HepG2 (cell line): Measurements from ENCODE around the gene LHFPL6. TPM values are rescaled to one million over a fixed set of nuclear protein-coding genes. Genes with fewer than 3 reads are reported as not detected.

Source experiments
- ATAC-seq: fragments of 200-7000 bp; cut with Tn5 transposase; 3 replicates; pipeline ENCODE4 v1.9.1; 2020; ENCODE audit warnings: mild to moderate bottlenecking, moderate library complexity
- BruUV-seq: library from RNA; stranded (reverse); fragments of 400-500 nt; replicated peaks from 2 replicates; lab custom pipeline; 2021; lab: Mats Ljungman, UMichigan
- CTCF ChIA-PET: fragments of 300-600 bp; formaldehyde crosslinking; extraction: SDS; loops from one replicate; lab custom pipeline; 2021; ENCODE audit warnings: low total read pairs, inconsistent platforms, low intra/inter-chr PET ratio; lab: Yijun Ruan, JAX
- POLR2A ChIA-PET: fragments of 350-600 bp; sonication (Branson Sonifier 250); formaldehyde crosslinking; loops from one replicate; lab custom pipeline; 2020; ENCODE audit warnings: antibody characterized with exemption, inconsistent platforms; lab: Yijun Ruan, JAX
- DNase-seq: peaks from one replicate; pipeline ENCODE4 v3.0.0-alpha.2; 2015; ENCODE audit warnings: low spot score
- FAIRE-seq: peaks from 3 replicates; lab custom pipeline; 2011; peaks lifted over from hg19 to GRCh38; lab: Jason Lieb, UNC
- H2AFZ ChIP-seq: one replicate; pipeline ENCODE4 v1.6.1; 2011; ENCODE audit warnings: low read length, inconsistent platforms
- H3K27ac ChIP-seq: fragments of 300-600 bp; 3 replicates; pipeline ENCODE4 v1.8.0; 2011; ENCODE audit warnings: mixed run types, mild to moderate bottlenecking, mixed read lengths, low read length, inconsistent platforms; ENCODE audit not compliant: insufficient read depth; ENCODE audit errors: extremely low read length
- H3K27me3 ChIP-seq, 2 experiments: fragments of 200-600 bp in 1 of 2; 2 replicates in 1 of 2; 3 replicates in 1 of 2; pipeline versions ENCODE4 v1.6.0 to v1.8.0; 2011; ENCODE audit warnings: low read length in 2 of 2, mild to moderate bottlenecking in 2 of 2, moderate library complexity in 2 of 2, inconsistent platforms in 1 of 2; ENCODE audit not compliant: insufficient read depth in 2 of 2, control insufficient read depth in 1 of 2
- H3K36me3 ChIP-seq, 2 experiments: fragments of 200-600 bp in 1 of 2; replicated peaks in 1 of 2; 2 replicates in 1 of 2; 3 replicates in 1 of 2; pipeline versions ENCODE4 v1.5.1 to v1.8.0; 2011; ENCODE audit warnings: low read length in 2 of 2, inconsistent platforms in 1 of 2; ENCODE audit not compliant: insufficient read depth in 2 of 2, control insufficient read depth in 1 of 2
- H3K4me1 ChIP-seq: 2 replicates; pipeline ENCODE4 v1.5.1; 2012; ENCODE audit warnings: low read length, inconsistent platforms; ENCODE audit not compliant: insufficient read depth
- H3K4me2 ChIP-seq: 2 replicates; pipeline ENCODE4 v1.6.0; 2011; ENCODE audit warnings: low read depth, low read length, inconsistent platforms
- H3K4me3 ChIP-seq, 3 experiments: fragments of 200-600 bp in 1 of 3; sonication (generic), shearing (Covaris generic) in 1 of 3; replicated peaks in 1 of 3; 2 replicates each; pipeline ENCODE4 v1.5.1; 2011 to 2016; ENCODE audit warnings: low read length in 3 of 3, inconsistent platforms in 2 of 3, low read depth in 2 of 3, mild to moderate bottlenecking in 2 of 3, control low read depth in 1 of 3, mixed read lengths in 1 of 3; ENCODE audit not compliant: insufficient read depth in 1 of 3
- H3K79me2 ChIP-seq: one replicate; pipeline ENCODE4 v1.6.1; 2011; ENCODE audit warnings: low read length, inconsistent platforms; ENCODE audit not compliant: insufficient read depth
- H3K9ac ChIP-seq: 2 replicates; pipeline ENCODE4 v1.6.0; 2011; ENCODE audit warnings: mild to moderate bottlenecking, low read depth, low read length, inconsistent platforms; ENCODE audit not compliant: insufficient read depth
- H3K9me3 ChIP-seq: 2 replicates; pipeline ENCODE4 v1.5.1; 2012; ENCODE audit warnings: mild to moderate bottlenecking, low read length
- H4K20me1 ChIP-seq: 2 replicates; pipeline ENCODE4 v1.6.0; 2011; ENCODE audit warnings: inconsistent platforms, mild to moderate bottlenecking, low read length, moderate library complexity; ENCODE audit not compliant: insufficient read depth
- KLF6 ChIP-seq: IDR thresholded peaks from 2 replicates; pipeline ENCODE4 v1.8.0; 2016; ENCODE audit warnings: missing biosample characterization, missing genetic modification reagents
- MEIS1 ChIP-seq: sonication (generic); formaldehyde crosslinking; IDR thresholded peaks from 2 replicates; pipeline ENCODE4 v1.9.0; 2021; ENCODE audit warnings: mild to moderate bottlenecking, missing genetic modification reagents, moderate library complexity, borderline replicate concordance
- NR1H2 ChIP-seq: sonication (generic); formaldehyde crosslinking; IDR thresholded peaks from 2 replicates; pipeline ENCODE4 v1.8.1; 2022; ENCODE audit warnings: low read depth, missing genetic modification reagents, borderline replicate concordance
- SCMH1 ChIP-seq: sonication (generic); formaldehyde crosslinking; IDR thresholded peaks from 2 replicates; pipeline ENCODE4 v1.9.0; 2021; ENCODE audit warnings: missing genetic modification reagents, mild to moderate bottlenecking, borderline replicate concordance
- SP2 ChIP-seq: sonication (generic); formaldehyde crosslinking; IDR thresholded peaks from 2 replicates; pipeline ENCODE4 v1.5.1; 2020; ENCODE audit warnings: mild to moderate bottlenecking, missing genetic modification reagents
- ZNF652 ChIP-seq: IDR thresholded peaks from 2 replicates; pipeline ENCODE4 v1.6.1; 2016; ENCODE audit warnings: low read depth, borderline replicate concordance
- ZNF772 ChIP-seq: sonication (generic); formaldehyde crosslinking; IDR thresholded peaks from 2 replicates; pipeline ENCODE4 v1.5.0; 2020; ENCODE audit warnings: mild to moderate bottlenecking, missing genetic modification reagents
- WGBS: methylation state at CpG from one replicate; pipeline ENCODE4 v1.1.6; 2017; ENCODE audit warnings: low lambda C conversion rate; 5-methylcytosine and 5-hydroxymethylcytosine counted together
- in situ Hi-C: cut with HindIII; loops from 2 replicates; pipeline ENCODE4 v1.10.0; 2017; ENCODE audit warnings: low pct_unique_long_range_greater_than_20kb; ENCODE audit not compliant: extremely low pct_ligation_motif_present
- intact Hi-C: fragments of 100-400 bp; cut with micrococcal nuclease; formaldehyde crosslinking; loops from one replicate; pipeline ENCODE4 v1.10.0; 2022; ENCODE audit not compliant: unreplicated experiment
- polyA plus RNA-seq, 8 experiments: library from polyadenylated mRNA; depleted of rRNA in 3 of 8; stranded (reverse) in 7 of 8; unstranded in 1 of 8; fragments of >200 nt; fragmentation: Illumina TruSeq in 4 of 8; extraction: Trizol in 4 of 8; gene quantifications; 2 replicates each; pipeline versions ENCODE4 v1.2.1 to v1.2.3, GENCODE V29; 2011 to 2016; ENCODE audit warnings: low read depth in 4 of 8, missing spikeins in 1 of 8, mixed read lengths in 1 of 8; ENCODE audit not compliant: insufficient read depth in 1 of 8
- total RNA-seq, 5 experiments: library from RNA; depleted of rRNA; stranded (reverse); fragments of >200 nt; fragmentation: Illumina TruSeq; extraction: Trizol; gene quantifications; 2 replicates each; pipeline ENCODE4 v1.2.3, GENCODE V29; 2016; ENCODE audit warnings: low read depth in 1 of 5
- TF ChIP-seq, protein P1 (sequence below), 2 experiments: IDR thresholded peaks; 2 replicates each; pipeline ENCODE4 v1.6.1; 2011 to 2012; ENCODE audit warnings: low read length in 2 of 2, borderline replicate concordance in 1 of 2, low read depth in 1 of 2, mild to moderate bottlenecking in 1 of 2, moderate library complexity in 1 of 2
- TF ChIP-seq, protein P2 (sequence below): sonication (generic); formaldehyde crosslinking; IDR thresholded peaks from 2 replicates; pipeline ENCODE4 v1.8.1; 2023; ENCODE audit warnings: mild to moderate bottlenecking, missing genetic modification reagents
- TF ChIP-seq, protein P3 (sequence below): sonication (generic); formaldehyde crosslinking; IDR thresholded peaks from 2 replicates; pipeline ENCODE4; 2020; ENCODE audit warnings: missing genetic modification reagents, mild to moderate bottlenecking, borderline replicate concordance
- TF ChIP-seq, protein P4 (sequence below): sonication (generic); formaldehyde crosslinking; IDR thresholded peaks from 2 replicates; pipeline ENCODE4 v1.4.0; 2020; ENCODE audit warnings: missing genetic modification reagents; ENCODE audit errors: not compliant biosample characterization
- TF ChIP-seq, protein P5 (sequence below): conservative IDR thresholded peaks from 2 replicates; pipeline ENCODE4 v1.6.1; 2018; ENCODE audit warnings: missing genetic modification reagents

LHFPL6 gene
- total and polyA plus RNA-seq, 2 of the 13 experiments (the other 11 are each of a cell fraction or from before 2014, with no cell fraction given) = not detected

DNA sequence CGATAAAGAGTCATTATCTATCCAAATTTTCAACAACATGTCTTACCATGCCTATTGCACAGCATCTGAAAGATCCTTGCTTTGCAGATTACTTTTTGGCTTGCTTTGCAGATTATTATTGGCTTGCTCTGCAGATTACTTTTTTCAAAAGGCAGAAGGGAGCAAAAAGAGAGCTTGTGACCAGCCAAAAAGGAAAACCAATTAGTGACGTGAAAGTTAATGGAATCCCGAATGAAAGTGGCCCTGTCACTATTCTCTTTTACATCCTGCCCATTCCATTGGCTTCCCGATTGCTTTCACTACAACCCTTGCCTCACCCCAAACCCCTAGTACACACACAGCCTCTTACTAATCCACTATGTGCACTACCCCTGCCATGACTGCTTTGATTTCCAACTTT, 81.3 kb downstream of the LHFPL6 start:
- Histone ChIP-seq H3K9me3 (no peaks in the 10 kb centered on the region), H3K36me3 (no peaks in the 10 kb centered on the region), H3K4me1 (no peaks in the 10 kb centered on the region), H3K9ac (no peak overlapping the region), H3K27ac (no peak overlapping the region), H3K4me3 (no peak overlapping the region), H3K4me2 (no peak overlapping the region), H4K20me1 (no peaks in the 10 kb centered on the region), H3K27me3 (no peaks in the 10 kb centered on the region; a peak in 1 of 5 replicates), H2AFZ (no peak overlapping the region), H3K79me2 (no peaks in the 10 kb centered on the region)
- 2% methylated on average over 4 of the region's 4 CpGs for WGBS
- TF ChIP-seq KLF6 (CRISPR knock-in tag) (no peak), ZNF772 (CRISPR knock-in tag) (no peak), SCMH1 (no peak), MEIS1 (CRISPR knock-in tag) (no peak), NR1H2 (CRISPR knock-in tag) (no peak), ZNF652 (CRISPR knock-in tag) (no peak), SP2 (no peak)
- TF ChIP-seq, protein P1, sequence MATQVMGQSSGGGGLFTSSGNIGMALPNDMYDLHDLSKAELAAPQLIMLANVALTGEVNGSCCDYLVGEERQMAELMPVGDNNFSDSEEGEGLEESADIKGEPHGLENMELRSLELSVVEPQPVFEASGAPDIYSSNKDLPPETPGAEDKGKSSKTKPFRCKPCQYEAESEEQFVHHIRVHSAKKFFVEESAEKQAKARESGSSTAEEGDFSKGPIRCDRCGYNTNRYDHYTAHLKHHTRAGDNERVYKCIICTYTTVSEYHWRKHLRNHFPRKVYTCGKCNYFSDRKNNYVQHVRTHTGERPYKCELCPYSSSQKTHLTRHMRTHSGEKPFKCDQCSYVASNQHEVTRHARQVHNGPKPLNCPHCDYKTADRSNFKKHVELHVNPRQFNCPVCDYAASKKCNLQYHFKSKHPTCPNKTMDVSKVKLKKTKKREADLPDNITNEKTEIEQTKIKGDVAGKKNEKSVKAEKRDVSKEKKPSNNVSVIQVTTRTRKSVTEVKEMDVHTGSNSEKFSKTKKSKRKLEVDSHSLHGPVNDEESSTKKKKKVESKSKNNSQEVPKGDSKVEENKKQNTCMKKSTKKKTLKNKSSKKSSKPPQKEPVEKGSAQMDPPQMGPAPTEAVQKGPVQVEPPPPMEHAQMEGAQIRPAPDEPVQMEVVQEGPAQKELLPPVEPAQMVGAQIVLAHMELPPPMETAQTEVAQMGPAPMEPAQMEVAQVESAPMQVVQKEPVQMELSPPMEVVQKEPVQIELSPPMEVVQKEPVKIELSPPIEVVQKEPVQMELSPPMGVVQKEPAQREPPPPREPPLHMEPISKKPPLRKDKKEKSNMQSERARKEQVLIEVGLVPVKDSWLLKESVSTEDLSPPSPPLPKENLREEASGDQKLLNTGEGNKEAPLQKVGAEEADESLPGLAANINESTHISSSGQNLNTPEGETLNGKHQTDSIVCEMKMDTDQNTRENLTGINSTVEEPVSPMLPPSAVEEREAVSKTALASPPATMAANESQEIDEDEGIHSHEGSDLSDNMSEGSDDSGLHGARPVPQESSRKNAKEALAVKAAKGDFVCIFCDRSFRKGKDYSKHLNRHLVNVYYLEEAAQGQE (IDR thresholded peaks at IDR 0.05; ENCODE audit: borderline replicate concordance in 1 of 2, low read depth in 1 of 2, low read length in 2 of 2) = no peak
- TF ChIP-seq, protein P2, sequence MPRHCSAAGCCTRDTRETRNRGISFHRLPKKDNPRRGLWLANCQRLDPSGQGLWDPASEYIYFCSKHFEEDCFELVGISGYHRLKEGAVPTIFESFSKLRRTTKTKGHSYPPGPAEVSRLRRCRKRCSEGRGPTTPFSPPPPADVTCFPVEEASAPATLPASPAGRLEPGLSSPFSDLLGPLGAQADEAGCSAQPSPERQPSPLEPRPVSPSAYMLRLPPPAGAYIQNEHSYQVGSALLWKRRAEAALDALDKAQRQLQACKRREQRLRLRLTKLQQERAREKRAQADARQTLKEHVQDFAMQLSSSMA (CRISPR knock-in tag) = no peak
- TF ChIP-seq, protein P3, sequence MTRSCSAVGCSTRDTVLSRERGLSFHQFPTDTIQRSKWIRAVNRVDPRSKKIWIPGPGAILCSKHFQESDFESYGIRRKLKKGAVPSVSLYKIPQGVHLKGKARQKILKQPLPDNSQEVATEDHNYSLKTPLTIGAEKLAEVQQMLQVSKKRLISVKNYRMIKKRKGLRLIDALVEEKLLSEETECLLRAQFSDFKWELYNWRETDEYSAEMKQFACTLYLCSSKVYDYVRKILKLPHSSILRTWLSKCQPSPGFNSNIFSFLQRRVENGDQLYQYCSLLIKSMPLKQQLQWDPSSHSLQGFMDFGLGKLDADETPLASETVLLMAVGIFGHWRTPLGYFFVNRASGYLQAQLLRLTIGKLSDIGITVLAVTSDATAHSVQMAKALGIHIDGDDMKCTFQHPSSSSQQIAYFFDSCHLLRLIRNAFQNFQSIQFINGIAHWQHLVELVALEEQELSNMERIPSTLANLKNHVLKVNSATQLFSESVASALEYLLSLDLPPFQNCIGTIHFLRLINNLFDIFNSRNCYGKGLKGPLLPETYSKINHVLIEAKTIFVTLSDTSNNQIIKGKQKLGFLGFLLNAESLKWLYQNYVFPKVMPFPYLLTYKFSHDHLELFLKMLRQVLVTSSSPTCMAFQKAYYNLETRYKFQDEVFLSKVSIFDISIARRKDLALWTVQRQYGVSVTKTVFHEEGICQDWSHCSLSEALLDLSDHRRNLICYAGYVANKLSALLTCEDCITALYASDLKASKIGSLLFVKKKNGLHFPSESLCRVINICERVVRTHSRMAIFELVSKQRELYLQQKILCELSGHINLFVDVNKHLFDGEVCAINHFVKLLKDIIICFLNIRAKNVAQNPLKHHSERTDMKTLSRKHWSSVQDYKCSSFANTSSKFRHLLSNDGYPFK = no peak
- TF ChIP-seq, protein P4, sequence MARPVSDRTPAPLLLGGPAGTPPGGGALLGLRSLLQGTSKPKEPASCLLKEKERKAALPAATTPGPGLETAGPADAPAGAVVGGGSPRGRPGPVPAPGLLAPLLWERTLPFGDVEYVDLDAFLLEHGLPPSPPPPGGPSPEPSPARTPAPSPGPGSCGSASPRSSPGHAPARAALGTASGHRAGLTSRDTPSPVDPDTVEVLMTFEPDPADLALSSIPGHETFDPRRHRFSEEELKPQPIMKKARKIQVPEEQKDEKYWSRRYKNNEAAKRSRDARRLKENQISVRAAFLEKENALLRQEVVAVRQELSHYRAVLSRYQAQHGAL (CRISPR knock-in tag) = no peak
- TF ChIP-seq, protein P5, sequence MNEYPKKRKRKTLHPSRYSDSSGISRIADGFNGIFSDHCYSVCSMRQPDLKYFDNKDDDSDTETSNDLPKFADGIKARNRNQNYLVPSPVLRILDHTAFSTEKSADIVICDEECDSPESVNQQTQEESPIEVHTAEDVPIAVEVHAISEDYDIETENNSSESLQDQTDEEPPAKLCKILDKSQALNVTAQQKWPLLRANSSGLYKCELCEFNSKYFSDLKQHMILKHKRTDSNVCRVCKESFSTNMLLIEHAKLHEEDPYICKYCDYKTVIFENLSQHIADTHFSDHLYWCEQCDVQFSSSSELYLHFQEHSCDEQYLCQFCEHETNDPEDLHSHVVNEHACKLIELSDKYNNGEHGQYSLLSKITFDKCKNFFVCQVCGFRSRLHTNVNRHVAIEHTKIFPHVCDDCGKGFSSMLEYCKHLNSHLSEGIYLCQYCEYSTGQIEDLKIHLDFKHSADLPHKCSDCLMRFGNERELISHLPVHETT (CRISPR knock-in tag) = no peak
- FAIRE-seq = no peak
- no peak for DNase-seq
- BruUV-seq = no TSS peak
- intact Hi-C loops (no loop called here), in situ Hi-C loops (no loop called here)
- ATAC-seq = no peak
- CTCF ChIA-PET = no interaction called here
- POLR2A ChIA-PET = no interaction called here
